ENCODE results near the gene ARHGEF7.

ARHGEF7 gene

GRCh38 chr13:111093634-111094033 lies 21.5 kb upstream of the ARHGEF7 start:
- no peak for TF ChIP-seq CTCF (IDR thresholded peaks at IDR 0.05)

GRCh38 chr13:111095031-111095840 lies 19.9 kb upstream of the ARHGEF7 start:
- no peak for TF ChIP-seq CTCF (IDR thresholded peaks at IDR 0.05)

- no peak for TF ChIP-seq CTCF (IDR thresholded peaks at IDR 0.05)
Observed at GRCh38 chr13:111095911-111096501, 19.1 kb upstream of the ARHGEF7 start.

- TF ChIP-seq CTCF (IDR thresholded peaks at IDR 0.05): no peak
Observed at GRCh38 chr13:111099290-111099689, 15.8 kb upstream of the ARHGEF7 start.

- TF ChIP-seq CTCF (IDR thresholded peaks at IDR 0.05): no peak
Observed at GRCh38 chr13:111110054-111110453, 5.1 kb upstream of the ARHGEF7 start.

- TF ChIP-seq CTCF (IDR thresholded peaks at IDR 0.05): no peak
Observed at GRCh38 chr13:111111376-111111937, 3.7 kb upstream of the ARHGEF7 start.

- no peak for TF ChIP-seq CTCF (IDR thresholded peaks at IDR 0.05)
Observed at GRCh38 chr13:111112196-111112595, 2.9 kb upstream of the ARHGEF7 start.
